Measurements from ENCODE around the gene MUC12. TPM values are rescaled to one million over a fixed set of nuclear protein-coding genes. Genes with fewer than 3 reads are reported as not detected.

MUC12 gene
- total RNA-seq, 1 donor from 2014 or later, result 1.4 TPM

GRCh38 chr7:101066141-101066832 is 96.9 kb downstream of the MUC12 start:
- H3K4me1 Mint-ChIP-seq, result peaks cover 10% of the 10 kb centered on the region
- peaks cover 15% of the 10 kb centered on the region for H3K27me3 Mint-ChIP-seq (ENCODE audit: low read depth)
- DNase-seq (ENCODE audit: low spot score in 2 of 2, unreplicated experiment in 2 of 2), result no peak
- no peak for TF ChIP-seq CTCF (IDR thresholded peaks at IDR 0.05; ENCODE audit: unreplicated experiment)
- H3K27ac Mint-ChIP-seq, result peak overlapping the region; percentile 85
- H3K9me3 Mint-ChIP-seq, result no peaks in the 10 kb centered on the region
- no peaks in the 10 kb centered on the region for H3K36me3 Mint-ChIP-seq
- H3K4me3 Mint-ChIP-seq, result peak overlapping the region; percentile 26

GRCh38 chr7:101066833-101067177 is 97.4 kb downstream of the MUC12 start:
- Mint-ChIP-seq H3K9me3 (no peaks in the 10 kb centered on the region), H3K27me3 (ENCODE audit: low read depth) (peaks cover 13% of the 10 kb centered on the region), H3K36me3 (no peaks in the 10 kb centered on the region), H3K27ac (no peak overlapping the region), H3K4me3 (no peak overlapping the region), H3K4me1 (peaks cover 10% of the 10 kb centered on the region)
- no peak for DNase-seq (ENCODE audit: low spot score in 2 of 2, unreplicated experiment in 2 of 2)
- TF ChIP-seq CTCF (IDR thresholded peaks at IDR 0.05; ENCODE audit: unreplicated experiment), result no peak

GRCh38 chr7:101068401-101068800 is 99.0 kb downstream of the MUC12 start:
- no peak for DNase-seq (ENCODE audit: low spot score in 2 of 2, unreplicated experiment in 2 of 2)
- H3K9me3 Mint-ChIP-seq, result no peaks in the 10 kb centered on the region

More at GRCh38 chr7:101068401-101068800, 99.0 kb downstream of the MUC12 start:
- peaks cover 10% of the 10 kb centered on the region for H3K4me1 Mint-ChIP-seq
- H3K4me3 Mint-ChIP-seq, result no peak overlapping the region
- no peak for TF ChIP-seq CTCF (IDR thresholded peaks at IDR 0.05; ENCODE audit: unreplicated experiment)
- no peak overlapping the region for H3K27ac Mint-ChIP-seq
- H3K27me3 Mint-ChIP-seq (ENCODE audit: low read depth), result peaks cover 7% of the 10 kb centered on the region
- H3K36me3 Mint-ChIP-seq, result no peaks in the 10 kb centered on the region

Other genes starting within 250 kb of the MUC12 start
- gene EPO, start 249.1 kb upstream of the MUC12 start, total RNA-seq, result 0.16 to 0.27 TPM in 2 of 3 replicates, not detected in the other
- gene ZAN, start 236.0 kb upstream of the MUC12 start, total RNA-seq, result not detected in 3 replicates
- gene EPHB4, start 142.0 kb upstream of the MUC12 start, total RNA-seq, result 120 to 127 TPM (median 125 TPM) in 3 replicates
- gene SLC12A9, start 116.9 kb upstream of the MUC12 start, total RNA-seq, result 30.9 to 39.1 TPM (median 37.5 TPM) in 3 replicates
- gene TRIP6, start 102.2 kb upstream of the MUC12 start, total RNA-seq, result 101 to 109 TPM (median 107 TPM) in 3 replicates
- 229 to 245 TPM (median 240 TPM) in 3 replicates for gene SRRT, start 94.5 kb upstream of the MUC12 start, total RNA-seq
- 6.0 to 8.0 TPM (median 6.4 TPM) in 3 replicates for gene UFSP1, start 79.8 kb upstream of the MUC12 start, total RNA-seq
- gene ACHE, start 73.7 kb upstream of the MUC12 start, total RNA-seq, result 9.2 to 10.4 TPM (median 9.6 TPM) in 3 replicates
- gene MUC3A, start 20.0 kb upstream of the MUC12 start, total RNA-seq, result 2.0 to 2.4 TPM (median 2.2 TPM) in 3 replicates
- gene MUC17, start 50.5 kb downstream of the MUC12 start, total RNA-seq, result not detected in 3 replicates
- gene TRIM56, start 115.9 kb downstream of the MUC12 start, total RNA-seq, result 33.6 to 40.1 TPM (median 39.6 TPM) in 3 replicates
- 11.4 to 15.1 TPM (median 14.2 TPM) in 3 replicates for gene SERPINE1, start 157.5 kb downstream of the MUC12 start, total RNA-seq
- gene AP1S1, start 184.9 kb downstream of the MUC12 start, total RNA-seq, result 57.4 to 63.4 TPM (median 61.5 TPM) in 3 replicates
- gene VGF, start 196.0 kb downstream of the MUC12 start, total RNA-seq, result 0.35 to 0.38 TPM (median 0.36 TPM) in 3 replicates
- not detected in 3 replicates for gene NAT16, start 210.7 kb downstream of the MUC12 start, total RNA-seq
- not detected in 3 replicates for gene MOGAT3, start 231.5 kb downstream of the MUC12 start, total RNA-seq
- 65.8 to 66.9 TPM (median 66.4 TPM) in 3 replicates for gene PLOD3, start 248.0 kb downstream of the MUC12 start, total RNA-seq
- 52.8 to 57.7 TPM (median 54.9 TPM) in 3 replicates for gene ZNHIT1, start 248.6 kb downstream of the MUC12 start, total RNA-seq

Measured in mesothelial cell of epicardium (in vitro differentiated cells).